Hepatocyte (in vitro differentiated cells): ENCODE data around the gene PRELID1.

Experiments
- EZH2 ChIP-seq: fragments of 200-600 bp; sonication (generic); IDR thresholded peaks from 2 replicates; pipeline ENCODE4 v1.6.1; 2016; ENCODE audit warnings: antibody characterized with exemption, mild to moderate bottlenecking, borderline replicate concordance
- EZH2phosphoT487 ChIP-seq: fragments of 200-600 bp; sonication (generic); IDR thresholded peaks from one replicate; pipeline ENCODE4 v1.6.1; 2018; ENCODE audit warnings: antibody characterized with exemption, mild to moderate bottlenecking, low read depth, moderate library complexity; ENCODE audit not compliant: unreplicated experiment, severe bottlenecking
- TF ChIP-seq, protein P1 (sequence below): fragments of 200-600 bp; sonication (generic); IDR thresholded peaks from 2 replicates; pipeline ENCODE4 v1.5.1; 2016; ENCODE audit warnings: antibody characterized with exemption, mild to moderate bottlenecking; ENCODE audit not compliant: poor library complexity

DNA sequence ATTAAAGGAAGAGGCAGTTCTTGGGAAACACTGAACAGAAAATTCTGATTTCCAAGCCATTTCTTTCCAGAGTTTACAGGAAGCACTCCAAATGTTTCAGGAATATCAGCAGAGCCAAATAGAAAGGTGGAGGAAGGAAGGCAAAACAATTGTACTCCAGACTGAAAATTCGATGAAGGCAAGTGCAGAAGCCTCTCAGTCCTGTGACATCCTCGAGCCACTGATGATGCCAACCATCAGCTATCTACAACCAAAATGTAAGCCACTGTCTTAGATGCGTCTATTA lies 45.7 kb downstream of the PRELID1 start:
- TF ChIP-seq EZH2 (no peak), EZH2phosphoT487 (no peak)
- TF ChIP-seq, protein P1, sequence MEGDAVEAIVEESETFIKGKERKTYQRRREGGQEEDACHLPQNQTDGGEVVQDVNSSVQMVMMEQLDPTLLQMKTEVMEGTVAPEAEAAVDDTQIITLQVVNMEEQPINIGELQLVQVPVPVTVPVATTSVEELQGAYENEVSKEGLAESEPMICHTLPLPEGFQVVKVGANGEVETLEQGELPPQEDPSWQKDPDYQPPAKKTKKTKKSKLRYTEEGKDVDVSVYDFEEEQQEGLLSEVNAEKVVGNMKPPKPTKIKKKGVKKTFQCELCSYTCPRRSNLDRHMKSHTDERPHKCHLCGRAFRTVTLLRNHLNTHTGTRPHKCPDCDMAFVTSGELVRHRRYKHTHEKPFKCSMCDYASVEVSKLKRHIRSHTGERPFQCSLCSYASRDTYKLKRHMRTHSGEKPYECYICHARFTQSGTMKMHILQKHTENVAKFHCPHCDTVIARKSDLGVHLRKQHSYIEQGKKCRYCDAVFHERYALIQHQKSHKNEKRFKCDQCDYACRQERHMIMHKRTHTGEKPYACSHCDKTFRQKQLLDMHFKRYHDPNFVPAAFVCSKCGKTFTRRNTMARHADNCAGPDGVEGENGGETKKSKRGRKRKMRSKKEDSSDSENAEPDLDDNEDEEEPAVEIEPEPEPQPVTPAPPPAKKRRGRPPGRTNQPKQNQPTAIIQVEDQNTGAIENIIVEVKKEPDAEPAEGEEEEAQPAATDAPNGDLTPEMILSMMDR: no peak
